ENCODE measurements around the gene SLC22A6.

SLC22A6 gene

GRCh38 chr11:63010934-63011439 is 26.2 kb upstream of the SLC22A6 start:
- TF ChIP-seq CTCF (IDR thresholded peaks at IDR 0.05; ENCODE audit: borderline replicate concordance, insufficient read depth, low read depth, low read length): no peak
- no peak overlapping the region for H3K4me3 ChIP-seq (ENCODE audit: low read depth, low read length)

GRCh38 chr11:63007920-63008319 is 23.2 kb upstream of the SLC22A6 start:
- no peak overlapping the region for H3K4me3 ChIP-seq (ENCODE audit: low read depth, low read length)

GRCh38 chr11:63001456-63001855 is 16.7 kb upstream of the SLC22A6 start:
- H3K4me3 ChIP-seq (ENCODE audit: low read depth, low read length): no peak overlapping the region
- no peak for TF ChIP-seq CTCF (IDR thresholded peaks at IDR 0.05; ENCODE audit: borderline replicate concordance, insufficient read depth, low read depth, low read length)

More at GRCh38 chr11:63007920-63008319, 23.2 kb upstream of the SLC22A6 start:
- TF ChIP-seq CTCF (IDR thresholded peaks at IDR 0.05; ENCODE audit: borderline replicate concordance, insufficient read depth, low read depth, low read length): no peak

DNA sequence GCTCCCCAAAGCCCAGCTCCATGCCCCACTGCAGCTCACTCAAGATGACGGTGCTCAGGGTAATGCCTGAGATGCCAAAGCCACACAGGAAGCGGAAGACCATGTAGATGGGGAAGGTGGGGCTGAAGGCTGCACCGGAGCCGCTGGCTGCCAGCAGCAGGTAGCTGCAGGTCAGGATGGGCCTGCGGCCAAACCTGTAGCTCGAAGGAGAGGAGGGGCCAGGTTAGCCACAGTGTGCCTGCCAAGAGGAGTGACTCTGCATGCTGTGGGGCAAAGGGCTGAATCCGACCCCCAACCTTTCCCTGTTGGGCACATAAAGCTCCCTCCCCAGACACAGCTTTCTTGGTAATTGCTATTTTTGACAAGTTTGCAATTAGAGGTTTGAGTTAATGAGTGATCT is 14.9 kb upstream of the SLC22A6 start:
- no peak for TF ChIP-seq CTCF (IDR thresholded peaks at IDR 0.05; ENCODE audit: borderline replicate concordance, insufficient read depth, low read depth, low read length)
- no peak overlapping the region for H3K4me3 ChIP-seq (ENCODE audit: low read depth, low read length)

DNA sequence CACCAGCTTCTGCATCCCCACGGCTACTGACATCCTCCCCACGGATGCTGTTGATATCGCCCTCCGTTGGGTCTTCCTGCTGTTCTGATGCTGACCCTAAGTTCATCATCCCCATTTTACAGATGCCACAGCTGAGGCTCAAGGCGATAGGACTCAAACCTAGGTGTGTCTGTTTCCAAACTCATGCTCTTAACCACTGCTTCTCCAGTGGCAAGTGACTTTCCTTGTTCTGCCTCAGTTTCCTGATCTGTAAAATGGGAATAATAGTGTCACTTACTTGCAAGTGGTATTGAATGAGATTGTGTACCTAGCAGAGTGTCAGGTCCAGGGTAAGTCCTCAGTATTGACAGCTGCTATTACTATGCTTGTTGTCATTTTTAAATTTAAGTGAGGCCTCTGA is 14.4 kb upstream of the SLC22A6 start:
- no peak overlapping the region for H3K4me3 ChIP-seq (ENCODE audit: low read depth, low read length)
- TF ChIP-seq CTCF (IDR thresholded peaks at IDR 0.05; ENCODE audit: borderline replicate concordance, insufficient read depth, low read depth, low read length): no peak

DNA sequence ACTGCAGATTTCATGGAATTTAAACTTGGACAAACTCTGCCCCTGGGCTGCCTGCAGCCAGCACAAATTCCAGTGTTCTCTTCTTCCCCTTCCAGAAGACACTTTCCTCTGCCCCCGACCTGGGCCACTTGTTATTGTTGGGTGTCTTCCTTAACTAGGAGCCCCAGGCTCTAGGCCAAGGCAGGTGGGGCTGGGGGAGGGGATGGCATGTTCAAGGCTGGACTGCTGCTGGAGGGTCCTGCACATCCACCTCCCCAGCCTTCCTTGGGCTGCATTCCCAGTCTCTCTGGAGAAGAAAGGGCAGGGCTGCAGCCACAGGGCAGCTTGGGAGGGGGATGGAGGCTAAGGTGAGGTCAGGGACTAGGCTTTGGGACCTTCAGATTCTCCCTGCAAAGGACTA is 11.5 kb upstream of the SLC22A6 start:
- no peak for TF ChIP-seq CTCF (IDR thresholded peaks at IDR 0.05; ENCODE audit: borderline replicate concordance, insufficient read depth, low read depth, low read length)

DNA sequence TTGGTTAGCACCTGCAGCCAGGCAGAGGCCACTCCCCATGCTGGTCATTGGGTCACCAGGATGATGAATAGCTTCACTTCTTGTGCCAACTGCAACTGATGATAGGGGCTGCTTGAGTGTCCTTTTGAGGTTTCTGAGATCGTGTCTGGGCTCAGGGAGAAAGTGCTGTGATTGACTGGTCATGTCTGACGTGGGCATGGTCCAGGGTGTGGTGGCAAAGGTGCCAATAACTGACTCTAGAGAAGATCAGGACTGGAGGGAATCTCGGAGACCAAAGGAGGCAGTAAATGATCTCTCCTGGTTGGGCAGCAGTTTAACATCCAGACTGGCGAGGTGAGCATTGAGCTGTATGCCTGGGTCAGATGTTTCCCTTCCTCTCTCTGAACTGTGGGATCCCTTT is 10.0 kb upstream of the SLC22A6 start:
- TF ChIP-seq CTCF (IDR thresholded peaks at IDR 0.05; ENCODE audit: borderline replicate concordance, insufficient read depth, low read depth, low read length): no peak
- no peak overlapping the region for H3K4me3 ChIP-seq (ENCODE audit: low read depth, low read length)

More for the DNA sequence above, 11.5 kb upstream of the SLC22A6 start:
- no peak overlapping the region for H3K4me3 ChIP-seq (ENCODE audit: low read depth, low read length)
